Activated T-cell treated with anti-CD3 and anti-CD28 coated beads, Interleukin-2, amount 50 U/mL, for 72 hours (primary cell): ENCODE results near the gene TMEM231. TPM values are rescaled to one million over a fixed set of nuclear protein-coding genes. Genes with fewer than 3 reads are reported as not detected.
A peak's percentile ranks its signal among the peaks of the same experiment; 100 is the strongest.
"Not testable (repeated sequence)": the region's sequence is repeated elsewhere in the genome, so short reads cannot be mapped to it uniquely, and the experiment has no call there.

Source experiments
- ATAC-seq, 2 donors: fragments of 150-1000 bp; cut with Tn5 transposase; replicated peaks in 1 of 2; 2 replicates each; pipeline ENCODE4 v1.10.0; 2021; ENCODE audit warnings: moderate library complexity in 2 of 2, mild to moderate bottlenecking in 1 of 2
- DNase-seq, 2 donors: peaks; one replicate each; pipeline ENCODE4 v3.0.0; 2021 to 2022; ENCODE audit warnings: mixed read lengths in 1 of 2
- H3K27ac Mint-ChIP-seq: one replicate; pipeline ENCODE4 v1.8.0; 2022; ENCODE audit warnings: mild to moderate bottlenecking, moderate library complexity, mixed read lengths
- H3K27me3 Mint-ChIP-seq: one replicate; pipeline ENCODE4 v1.8.0; 2022; ENCODE audit warnings: low read depth, mixed read lengths
- H3K36me3 Mint-ChIP-seq, 2 donors: one replicate each; pipeline ENCODE4 v1.8.0; 2022; ENCODE audit warnings: mixed read lengths in 2 of 2, mild to moderate bottlenecking in 1 of 2; ENCODE audit not compliant: insufficient read depth in 2 of 2
- H3K4me1 Mint-ChIP-seq: one replicate; pipeline ENCODE4 v1.8.0; 2022; ENCODE audit warnings: low read depth, mixed read lengths
- H3K4me3 Mint-ChIP-seq, 2 donors: one replicate each; pipeline ENCODE4 v1.8.0; 2022; ENCODE audit warnings: mild to moderate bottlenecking in 2 of 2, mixed read lengths in 2 of 2, moderate library complexity in 2 of 2
- H3K9me3 Mint-ChIP-seq, 2 donors: one replicate each; pipeline ENCODE4 v1.8.0; 2022; ENCODE audit warnings: mixed read lengths in 2 of 2
- total RNA-seq, 2 donors: library from RNA; stranded (reverse); gene quantifications; one replicate each; pipeline ENCODE4 v1.2.3, GENCODE V29; 2022

Gene TMEM231
- total RNA-seq, 2 donors from 2014 or later = 3.5 to 9.6 TPM

DNA sequence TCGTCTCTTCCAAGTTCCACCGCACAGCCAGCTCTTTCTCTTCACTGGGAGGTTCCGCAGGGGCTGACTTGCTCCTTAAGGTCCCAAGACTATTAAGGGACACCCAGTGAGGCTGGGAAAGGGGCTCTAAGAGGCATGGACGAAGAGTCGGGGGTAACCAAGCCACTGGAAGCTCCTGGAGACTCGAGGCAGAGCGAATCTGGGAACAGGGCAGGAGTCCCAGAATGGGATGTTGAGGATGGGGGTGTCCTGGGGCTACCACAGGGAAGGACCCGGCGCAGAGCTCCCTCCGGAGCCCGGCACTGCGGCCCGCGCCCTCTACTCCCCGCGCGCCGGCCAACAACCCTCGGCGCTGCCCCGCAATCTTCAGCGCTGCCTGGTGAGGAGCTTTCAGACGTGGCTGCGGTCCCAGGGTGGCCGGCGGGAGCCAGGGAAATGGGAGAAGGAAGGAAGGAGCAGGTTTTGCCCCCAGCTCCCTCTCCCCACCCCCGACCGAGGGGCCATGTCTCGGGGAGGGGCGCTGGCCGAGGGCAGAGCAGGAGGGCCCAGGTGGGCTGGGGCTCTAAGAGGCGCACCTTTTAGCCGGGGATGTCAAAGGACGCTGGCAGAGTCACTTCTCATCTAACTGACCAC is 20.7 kb downstream of the TMEM231 start:
- no peak overlapping the region for H3K4me3 Mint-ChIP-seq
- H3K36me3 Mint-ChIP-seq = no peaks in the 10 kb centered on the region
- DNase-seq = no peak
- no peaks in the 10 kb centered on the region for H3K4me1 Mint-ChIP-seq
- no peak overlapping the region for H3K27ac Mint-ChIP-seq
- ATAC-seq = no peak
- no peaks in the 10 kb centered on the region for H3K9me3 Mint-ChIP-seq
- H3K27me3 Mint-ChIP-seq = no peaks in the 10 kb centered on the region

DNA sequence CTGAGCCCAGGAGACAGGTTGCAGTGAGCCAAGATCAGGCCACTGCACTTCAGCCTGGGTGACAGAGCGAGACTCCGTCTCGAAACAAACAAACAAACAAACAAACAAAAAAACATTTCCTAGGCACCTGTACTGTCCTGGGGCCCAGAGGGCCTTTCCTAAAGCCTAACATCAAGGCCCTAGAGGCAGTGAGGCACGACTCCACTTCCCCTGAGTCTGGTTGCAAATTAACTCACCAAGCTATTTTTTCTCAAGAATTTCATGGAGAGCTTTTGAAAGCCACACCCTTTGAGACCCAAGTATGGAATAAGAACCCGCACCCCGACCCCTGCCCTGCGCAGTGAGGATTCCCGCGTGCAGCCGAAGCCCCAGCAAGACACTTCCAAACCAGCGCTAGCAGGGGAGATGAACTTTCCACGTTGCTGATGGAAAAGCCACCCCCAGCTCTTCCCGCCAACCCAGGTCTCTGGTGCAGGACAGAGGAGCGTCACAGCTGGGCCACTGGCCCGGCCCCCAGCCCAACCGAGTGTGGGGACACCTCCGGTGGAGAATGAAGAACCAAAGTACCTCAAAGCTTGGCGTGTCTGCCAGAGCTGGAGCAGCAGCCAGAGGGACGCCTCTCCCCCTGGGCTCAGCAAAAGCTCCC is 21.4 kb downstream of the TMEM231 start:
- Mint-ChIP-seq H3K4me3 (no peak overlapping the region), H3K36me3 (no peaks in the 10 kb centered on the region), H3K27me3 (no peaks in the 10 kb centered on the region), H3K4me1 (no peaks in the 10 kb centered on the region), H3K27ac (no peak overlapping the region), H3K9me3 (no peaks in the 10 kb centered on the region)
- DNase-seq = no peak
- no peak for ATAC-seq

DNA sequence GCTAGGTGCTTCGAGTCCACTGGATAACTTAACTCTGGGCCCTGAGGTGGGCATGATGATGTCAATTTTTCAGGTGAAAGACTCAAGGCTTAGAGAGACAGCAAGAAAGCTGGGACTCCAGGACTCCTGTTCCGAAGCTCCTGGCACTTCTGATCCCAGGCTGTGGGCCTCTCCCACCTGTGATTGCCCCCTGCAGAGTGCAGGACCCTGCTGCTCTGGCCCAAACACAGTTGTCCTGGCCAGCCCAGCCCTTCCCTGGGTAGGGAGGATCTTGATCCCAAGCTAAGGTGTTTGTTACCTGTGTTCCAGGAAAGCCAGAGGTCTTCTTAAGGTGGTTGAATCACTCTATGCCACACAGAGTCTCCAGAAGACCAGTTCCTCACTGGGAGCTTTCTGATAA is 23.3 kb downstream of the TMEM231 start:
- no peaks in the 10 kb centered on the region for H3K36me3 Mint-ChIP-seq
- H3K9me3 Mint-ChIP-seq = no peaks in the 10 kb centered on the region
- no peaks in the 10 kb centered on the region for H3K4me1 Mint-ChIP-seq
- no peak overlapping the region for H3K27ac Mint-ChIP-seq
- no peak overlapping the region for H3K4me3 Mint-ChIP-seq
- DNase-seq (no peak), ATAC-seq (no peak)
- no peaks in the 10 kb centered on the region for H3K27me3 Mint-ChIP-seq

DNA sequence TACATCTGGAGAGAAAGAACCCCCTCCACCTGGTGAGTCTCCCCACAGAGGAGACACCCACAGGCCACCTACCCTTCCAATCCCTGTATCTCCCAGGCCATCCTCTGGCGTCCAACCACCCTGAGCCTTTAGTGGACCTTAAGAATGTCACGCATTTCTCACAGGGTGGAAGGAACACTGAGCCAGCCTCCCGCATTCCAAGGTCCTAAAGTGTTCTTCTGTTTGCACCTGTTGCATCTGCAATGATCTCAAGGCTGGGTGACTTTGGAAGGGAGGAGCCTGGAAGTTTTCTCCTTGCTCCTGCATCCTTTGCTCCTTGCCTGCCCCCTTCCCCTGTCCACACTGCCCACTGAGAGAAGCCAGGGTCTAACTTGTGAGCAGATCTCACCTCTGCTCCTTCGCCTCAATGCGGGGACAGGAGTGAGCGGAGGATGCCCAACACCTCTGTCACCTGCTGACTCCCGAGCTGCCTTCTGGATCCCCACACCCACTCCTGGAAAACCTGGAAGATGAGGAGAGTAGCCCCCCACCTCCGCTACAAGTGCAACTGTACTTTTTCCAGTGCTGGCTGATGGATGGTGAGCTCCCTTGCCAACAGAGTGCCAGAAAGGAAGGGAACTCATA is 23.8 kb downstream of the TMEM231 start:
- DNase-seq = no peak
- Mint-ChIP-seq H3K27ac (no peak overlapping the region), H3K27me3 (no peaks in the 10 kb centered on the region), H3K9me3 (no peaks in the 10 kb centered on the region), H3K4me3 (no peak overlapping the region), H3K4me1 (no peaks in the 10 kb centered on the region), H3K36me3 (no peaks in the 10 kb centered on the region)
- ATAC-seq = no peak

DNA sequence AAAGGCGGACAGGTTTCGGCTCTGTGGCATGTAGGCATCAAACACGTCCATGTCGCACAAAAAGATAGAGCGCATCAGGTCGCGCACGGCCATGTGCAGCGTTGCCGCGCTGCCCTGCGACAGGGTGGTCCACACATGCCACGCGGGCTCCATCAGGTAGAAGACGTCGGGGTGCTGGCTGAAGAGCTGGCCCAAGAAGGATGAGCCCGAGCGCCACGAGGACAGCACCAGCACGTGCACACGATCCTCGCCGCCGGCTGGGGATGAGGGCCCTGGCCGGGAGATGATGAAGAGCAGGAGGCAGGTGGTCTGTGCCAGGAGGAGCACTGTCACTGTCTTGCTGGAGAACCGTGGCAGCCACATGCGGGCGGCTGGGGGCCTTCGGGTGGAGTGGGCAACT is 26.1 kb downstream of the TMEM231 start:
- no peaks in the 10 kb centered on the region for H3K36me3 Mint-ChIP-seq
- ATAC-seq = no peak
- H3K9me3 Mint-ChIP-seq = no peaks in the 10 kb centered on the region
- DNase-seq = no peak
- H3K27ac Mint-ChIP-seq = no peak overlapping the region
- H3K4me3 Mint-ChIP-seq = no peak overlapping the region
- no peaks in the 10 kb centered on the region for H3K27me3 Mint-ChIP-seq
- no peaks in the 10 kb centered on the region for H3K4me1 Mint-ChIP-seq

DNA sequence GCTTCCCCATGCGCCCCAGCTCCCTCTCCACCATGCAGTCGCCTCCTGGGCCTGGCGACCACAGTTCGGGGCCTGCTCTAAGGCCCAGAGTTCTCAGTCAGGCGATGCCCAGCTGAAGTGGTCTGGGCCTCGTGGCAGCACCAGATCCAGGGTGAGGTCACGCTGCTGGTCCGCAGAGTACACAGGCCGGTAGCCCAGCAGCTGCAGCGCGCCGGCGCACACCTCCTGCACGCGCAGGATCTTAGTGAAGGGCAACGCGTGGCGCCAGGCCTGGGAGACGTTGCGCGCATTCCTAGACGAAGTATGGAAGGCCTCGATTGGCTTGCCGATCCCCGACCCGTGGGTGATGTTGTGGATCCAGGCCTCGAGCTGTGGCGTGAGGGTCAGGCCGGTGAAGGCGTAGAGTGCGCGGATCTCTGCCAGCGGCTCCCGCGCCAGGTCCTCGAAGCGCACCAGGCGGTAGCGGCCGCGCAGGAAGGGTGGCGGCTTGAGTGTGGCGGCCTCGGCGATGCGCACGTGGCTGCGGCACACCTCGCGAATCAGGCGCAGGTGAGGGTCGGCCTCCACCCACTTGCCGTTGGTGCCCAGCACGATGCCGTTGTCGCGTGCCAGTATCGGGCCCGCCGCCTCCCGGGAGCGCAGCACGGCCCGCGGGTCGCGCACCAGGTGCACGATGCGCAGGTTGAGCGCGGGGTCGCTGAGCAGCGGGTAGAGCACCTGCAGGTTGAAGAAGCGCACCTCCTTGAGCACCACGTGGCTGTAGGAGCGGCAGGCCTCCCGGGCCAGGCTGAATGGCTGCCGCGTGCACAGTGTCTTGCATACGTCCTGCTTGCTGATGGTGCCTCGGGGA is 26.8 kb downstream of the TMEM231 start:
- H3K9me3 Mint-ChIP-seq = no peaks in the 10 kb centered on the region
- no peaks in the 10 kb centered on the region for H3K27me3 Mint-ChIP-seq
- H3K27ac Mint-ChIP-seq = no peak overlapping the region
- H3K36me3 Mint-ChIP-seq = no peaks in the 10 kb centered on the region
- no peaks in the 10 kb centered on the region for H3K4me1 Mint-ChIP-seq
- no peak for ATAC-seq
- no peak overlapping the region for H3K4me3 Mint-ChIP-seq
- DNase-seq = no peak

DNA sequence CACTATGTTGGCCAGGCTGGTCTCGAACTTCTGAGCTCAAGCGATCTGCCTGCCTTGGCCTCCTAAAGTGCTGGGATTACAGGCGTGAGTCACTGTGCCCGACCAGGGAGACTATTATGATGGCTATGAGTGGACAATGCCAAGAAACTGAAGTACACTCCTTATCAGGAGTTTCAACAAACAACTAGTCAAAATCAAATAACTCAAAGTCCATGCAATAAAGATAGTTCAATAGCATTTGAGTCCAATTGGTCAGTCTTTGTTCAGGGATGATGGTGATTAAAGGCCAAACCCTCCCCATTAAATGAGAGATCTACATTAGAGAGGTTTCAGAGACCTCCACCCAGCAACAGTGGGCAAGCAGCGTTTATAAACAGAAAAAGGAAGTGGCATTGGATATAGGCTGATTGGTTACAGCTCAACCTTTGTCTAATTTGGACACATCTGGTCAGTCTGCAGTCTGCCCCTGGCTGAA is 28.2 kb downstream of the TMEM231 start:
- Mint-ChIP-seq H3K9me3 (no peaks in the 10 kb centered on the region), H3K27me3 (no peaks in the 10 kb centered on the region), H3K36me3 (no peaks in the 10 kb centered on the region), H3K4me3 (no peak overlapping the region), H3K4me1 (no peaks in the 10 kb centered on the region), H3K27ac (no peak overlapping the region)
- no peak for DNase-seq
- ATAC-seq = no peak

DNA sequence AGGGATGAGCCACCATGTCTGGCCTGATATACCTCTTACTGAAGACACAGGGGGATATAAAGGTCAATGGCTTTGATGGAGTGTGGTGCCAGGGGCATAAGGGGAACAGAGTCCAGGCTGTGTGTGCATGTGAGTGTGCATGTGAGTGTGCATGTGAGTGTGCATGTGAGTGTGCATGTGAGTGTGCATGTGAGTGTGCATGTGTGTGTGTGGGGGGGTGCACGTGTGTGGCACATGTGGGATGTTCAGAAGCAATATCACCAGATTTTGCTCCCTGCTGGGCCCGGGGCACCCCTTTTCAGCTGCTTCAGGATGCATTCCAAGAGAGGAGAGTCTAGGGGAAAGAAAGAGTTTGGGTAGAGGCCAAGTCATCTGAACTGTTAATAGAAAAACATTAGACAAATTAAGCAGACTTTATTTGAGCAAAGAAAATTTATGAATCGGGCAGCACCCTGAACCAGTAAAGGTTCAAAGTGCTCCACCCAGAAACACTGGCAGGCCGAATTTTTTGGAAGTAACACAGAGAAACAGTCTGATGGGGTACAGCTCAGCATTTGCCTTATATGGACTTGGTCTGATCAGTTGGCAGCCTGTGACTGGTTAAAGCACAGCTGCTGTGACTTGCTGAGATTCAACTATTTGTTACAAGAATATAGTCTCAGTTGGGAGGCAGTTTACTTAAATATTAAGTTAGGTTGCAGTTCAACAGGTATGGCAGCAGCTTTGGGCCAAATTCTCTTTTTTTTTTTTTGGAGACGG is 29.8 kb downstream of the TMEM231 start:
- no peak overlapping the region for H3K27ac Mint-ChIP-seq
- H3K4me1 Mint-ChIP-seq = no peaks in the 10 kb centered on the region
- no peaks in the 10 kb centered on the region for H3K27me3 Mint-ChIP-seq
- no peaks in the 10 kb centered on the region for H3K9me3 Mint-ChIP-seq
- no peaks in the 10 kb centered on the region for H3K36me3 Mint-ChIP-seq
- no peak for ATAC-seq
- no peak for DNase-seq
- H3K4me3 Mint-ChIP-seq = no peak overlapping the region

DNA sequence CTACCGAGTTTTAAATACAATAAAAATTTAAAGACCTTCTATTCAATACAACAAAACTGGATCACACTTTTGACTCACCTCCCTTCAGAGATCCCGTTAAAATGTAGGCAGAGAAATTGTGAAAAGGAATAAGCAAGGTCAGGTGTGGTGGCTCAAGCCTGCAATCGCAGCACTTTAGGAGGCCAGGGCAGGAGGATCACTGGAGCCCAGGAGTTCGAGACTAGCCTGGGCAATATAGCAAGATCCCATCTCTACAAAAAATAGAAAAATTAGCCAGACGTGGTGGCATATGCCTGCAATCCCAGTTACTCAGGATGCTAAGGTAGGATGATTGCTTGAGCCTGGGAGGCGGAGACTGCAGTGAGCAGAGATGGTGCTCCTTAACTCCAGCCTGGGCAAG is 36.9 kb downstream of the TMEM231 start:
- ATAC-seq (no peak), DNase-seq (no peak)
- Mint-ChIP-seq H3K36me3 (no peaks in the 10 kb centered on the region), H3K9me3 (no peaks in the 10 kb centered on the region), H3K27ac (no peak overlapping the region), H3K4me3 (no peak overlapping the region), H3K4me1 (peaks cover 11% of the 10 kb centered on the region), H3K27me3 (no peaks in the 10 kb centered on the region)

DNA sequence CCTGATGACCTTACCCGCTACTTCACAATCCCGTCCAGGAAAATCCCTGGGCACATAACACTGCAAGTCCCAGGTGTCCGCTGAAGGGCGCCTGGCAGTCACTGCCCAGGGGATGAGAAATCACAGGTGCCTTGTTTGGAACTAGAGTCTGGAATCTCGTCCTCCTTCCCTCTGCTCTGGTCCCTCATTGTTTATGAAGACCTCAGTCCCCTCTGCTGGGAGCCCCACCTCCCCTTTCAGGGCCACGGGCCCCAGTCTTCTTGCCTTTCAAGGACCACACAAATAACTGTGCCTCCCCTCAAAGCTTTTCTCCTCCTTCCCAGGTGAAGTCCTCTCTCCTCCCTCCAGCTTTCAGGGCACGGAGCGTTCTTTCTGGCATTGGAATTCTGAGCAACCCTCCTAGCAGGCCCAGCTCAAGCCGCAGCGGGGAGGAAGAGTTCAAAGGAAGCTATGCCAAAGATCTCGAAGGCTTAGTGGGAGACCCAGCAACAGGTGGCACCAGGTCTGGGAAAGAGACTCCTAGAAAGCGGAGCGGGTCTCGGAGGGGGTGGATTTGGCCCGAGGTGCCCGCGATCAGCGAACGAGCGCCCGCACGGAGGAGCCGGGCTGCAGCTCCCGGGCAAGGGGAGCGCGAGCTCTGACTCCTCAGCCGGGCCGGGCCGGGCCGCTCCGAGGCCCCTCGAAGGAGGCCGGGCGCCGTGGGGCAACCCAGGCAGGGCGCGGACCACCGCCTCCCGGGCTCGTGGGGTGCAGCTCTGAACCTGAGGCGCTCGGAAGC is 39.7 kb downstream of the TMEM231 start:
- Mint-ChIP-seq H3K4me1 (peaks cover 11% of the 10 kb centered on the region), H3K4me3 (peak overlapping the region; percentile 80 to 85)
- not testable (repeated sequence) for H3K36me3 Mint-ChIP-seq, H3K27me3 Mint-ChIP-seq, H3K27ac Mint-ChIP-seq, H3K9me3 Mint-ChIP-seq
- peak; percentile 25 to 44 for DNase-seq
- peak; percentile 30 to 36 for ATAC-seq

DNA sequence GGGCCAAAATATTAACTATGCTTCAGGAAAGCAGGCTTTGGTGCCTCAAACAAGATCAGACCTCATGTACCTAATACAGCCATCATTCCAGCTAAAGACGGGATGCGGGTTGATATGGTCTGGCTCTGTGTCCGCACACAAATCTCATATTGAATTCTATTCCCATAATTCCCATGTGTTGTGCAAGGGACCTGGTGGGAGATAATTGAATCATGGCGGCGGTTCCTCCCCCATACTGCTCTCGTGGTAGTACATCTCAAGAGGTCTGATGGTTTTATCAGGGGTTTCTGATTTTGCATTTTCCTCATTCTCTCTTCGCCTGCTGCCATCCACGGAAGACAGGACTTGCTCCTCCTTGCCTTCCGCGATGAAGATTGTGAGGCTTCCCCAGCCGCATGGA is 41.8 kb downstream of the TMEM231 start:
- Mint-ChIP-seq H3K27ac (no peak overlapping the region), H3K36me3 (no peaks in the 10 kb centered on the region), H3K9me3 (no peaks in the 10 kb centered on the region), H3K4me3 (no peak overlapping the region), H3K27me3 (no peaks in the 10 kb centered on the region), H3K4me1 (peaks cover 11% of the 10 kb centered on the region)
- DNase-seq (no peak), ATAC-seq (no peak)

DNA sequence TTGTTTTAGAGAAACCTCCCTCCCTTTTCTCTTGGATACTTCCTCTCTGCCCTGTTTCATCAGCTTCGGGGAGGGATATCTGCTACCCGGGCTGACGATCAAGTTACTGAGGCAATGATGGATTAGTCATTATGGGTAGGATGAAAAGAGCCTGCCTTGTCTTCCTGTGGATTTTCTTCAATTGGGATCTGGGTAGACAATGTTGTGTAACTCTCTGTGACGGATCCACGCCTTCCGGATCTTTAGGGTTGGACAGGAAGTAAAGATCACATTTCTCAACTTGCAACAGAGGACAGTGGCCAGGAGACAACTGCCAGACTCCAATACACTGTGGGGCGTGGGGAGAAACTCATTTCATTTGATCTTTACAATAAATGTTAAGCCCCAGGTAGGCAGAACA is 49.5 kb downstream of the TMEM231 start:
- Mint-ChIP-seq H3K36me3 (no peaks in the 10 kb centered on the region), H3K4me3 (no peak overlapping the region), H3K27ac (no peak overlapping the region), H3K4me1 (peaks cover 10% of the 10 kb centered on the region), H3K9me3 (no peaks in the 10 kb centered on the region), H3K27me3 (peaks cover 22% of the 10 kb centered on the region)
- ATAC-seq = no peak
- DNase-seq = no peak
